Endothelial cell (in vitro differentiated cells): ENCODE data around the gene TNNI3K. TPM values are rescaled to one million over a fixed set of nuclear protein-coding genes. Genes with fewer than 3 reads are reported as not detected.
A peak's percentile ranks its signal among the peaks of the same experiment; 100 is the strongest.

Experiments used
- DNase-seq: peaks from one replicate; pipeline ENCODE4 v3.0.0; 2021; ENCODE audit warnings: low spot score
- H3K27ac Mint-ChIP-seq: one replicate; pipeline ENCODE4 v1.8.0; 2021; ENCODE audit warnings: mixed read lengths, inconsistent platforms; ENCODE audit not compliant: unreplicated experiment
- H3K27me3 Mint-ChIP-seq: one replicate; pipeline ENCODE4 v1.8.0; 2021; ENCODE audit warnings: mild to moderate bottlenecking, moderate library complexity, mixed read lengths, inconsistent platforms; ENCODE audit not compliant: unreplicated experiment
- H3K36me3 Mint-ChIP-seq: one replicate; pipeline ENCODE4 v1.8.0; 2021; ENCODE audit warnings: mild to moderate bottlenecking, low read depth, mixed read lengths, inconsistent platforms; ENCODE audit not compliant: unreplicated experiment
- H3K4me1 Mint-ChIP-seq: one replicate; pipeline ENCODE4 v1.8.0; 2021; ENCODE audit warnings: mild to moderate bottlenecking, mixed read lengths, inconsistent platforms; ENCODE audit not compliant: unreplicated experiment
- H3K4me3 Mint-ChIP-seq: one replicate; pipeline ENCODE4 v1.8.0; 2021; ENCODE audit warnings: mild to moderate bottlenecking, mixed read lengths, inconsistent platforms; ENCODE audit not compliant: unreplicated experiment
- H3K9me3 Mint-ChIP-seq: one replicate; pipeline ENCODE4 v1.8.0; 2021; ENCODE audit warnings: mixed read lengths, inconsistent platforms; ENCODE audit not compliant: unreplicated experiment
- total RNA-seq: library from RNA; stranded (reverse); fragmentation: NEBNext Ultra II Directional; extraction: Animal tissue kit (Norgen Biotek cat#: 25700); gene quantifications from one replicate; pipeline ENCODE4 v1.2.1, GENCODE V29; 2021; ENCODE audit not compliant: unreplicated experiment
- TF ChIP-seq, protein P1 (sequence below): fragments of 200-600 bp; sonication (generic); IDR thresholded peaks from one replicate; pipeline ENCODE4 v1.5.0; 2021; ENCODE audit warnings: antibody characterized with exemption; ENCODE audit not compliant: unreplicated experiment

TNNI3K gene
- total RNA-seq, 1 donor from 2014 or later: not detected

DNA sequence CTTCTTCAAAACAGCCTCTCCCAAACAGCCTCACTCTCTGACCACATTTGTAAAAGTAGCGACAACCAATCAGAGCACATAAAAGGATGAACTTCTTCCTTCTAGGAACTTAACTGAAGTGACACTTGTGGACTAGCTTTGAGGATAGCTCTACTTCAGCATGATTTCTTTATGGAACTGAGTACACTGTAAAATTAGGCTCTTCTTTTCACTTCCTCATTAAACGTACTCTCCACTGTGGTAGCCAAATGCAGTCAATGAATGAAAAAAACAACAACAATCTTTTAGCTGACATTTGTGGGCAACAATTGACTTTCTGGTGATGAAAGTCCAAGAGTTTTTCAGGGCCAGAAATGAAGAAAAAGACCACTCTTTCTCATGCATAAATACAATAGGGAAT is 267.7 kb downstream of the TNNI3K start:
- H3K4me1 Mint-ChIP-seq: no peaks in the 10 kb centered on the region

DNA sequence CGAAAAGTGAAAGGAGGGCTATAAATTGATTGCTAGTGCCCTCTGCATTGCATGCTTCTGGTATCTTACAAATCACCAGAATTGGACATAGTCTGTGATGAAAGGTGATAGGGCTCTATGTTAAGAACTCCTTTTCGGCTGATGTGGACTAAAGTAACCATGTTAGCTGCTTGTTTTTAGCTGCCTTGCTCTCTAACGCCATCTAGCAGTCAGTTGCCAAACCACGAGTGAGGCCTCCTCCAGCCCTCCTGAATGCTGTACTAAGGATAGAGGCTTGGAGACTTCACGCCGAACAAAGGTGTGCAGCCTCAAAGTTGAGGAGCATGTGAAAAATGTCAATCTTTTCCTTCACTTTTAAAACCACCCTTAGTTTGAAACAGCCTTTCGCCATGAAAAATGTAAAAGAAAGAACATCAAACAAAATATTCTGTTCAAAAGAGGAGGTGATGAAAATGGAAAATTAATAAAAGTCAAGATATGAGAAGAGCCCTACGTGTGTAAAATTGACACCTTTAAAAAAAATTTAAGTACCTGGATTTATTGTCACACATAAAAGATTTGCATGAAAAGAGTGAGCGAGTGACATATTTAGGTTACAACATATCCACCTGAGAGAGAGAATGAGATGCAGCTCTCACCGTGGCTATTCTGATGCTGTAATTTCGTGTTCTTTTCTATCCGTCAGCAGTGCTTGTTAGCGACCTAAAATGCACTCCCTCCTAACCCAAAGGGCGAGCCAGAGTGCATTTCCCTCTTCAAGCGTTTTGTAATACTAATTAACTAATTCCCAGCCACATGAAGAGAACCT is 269.1 kb downstream of the TNNI3K start:
- H3K36me3 Mint-ChIP-seq: no peaks in the 10 kb centered on the region
- H3K9me3 Mint-ChIP-seq: no peaks in the 10 kb centered on the region
- H3K4me3 Mint-ChIP-seq: no peak overlapping the region
- no peaks in the 10 kb centered on the region for H3K27me3 Mint-ChIP-seq
- H3K4me1 Mint-ChIP-seq: no peaks in the 10 kb centered on the region
- no peak overlapping the region for H3K27ac Mint-ChIP-seq
- peak; percentile 76 for DNase-seq
- TF ChIP-seq, protein P1, sequence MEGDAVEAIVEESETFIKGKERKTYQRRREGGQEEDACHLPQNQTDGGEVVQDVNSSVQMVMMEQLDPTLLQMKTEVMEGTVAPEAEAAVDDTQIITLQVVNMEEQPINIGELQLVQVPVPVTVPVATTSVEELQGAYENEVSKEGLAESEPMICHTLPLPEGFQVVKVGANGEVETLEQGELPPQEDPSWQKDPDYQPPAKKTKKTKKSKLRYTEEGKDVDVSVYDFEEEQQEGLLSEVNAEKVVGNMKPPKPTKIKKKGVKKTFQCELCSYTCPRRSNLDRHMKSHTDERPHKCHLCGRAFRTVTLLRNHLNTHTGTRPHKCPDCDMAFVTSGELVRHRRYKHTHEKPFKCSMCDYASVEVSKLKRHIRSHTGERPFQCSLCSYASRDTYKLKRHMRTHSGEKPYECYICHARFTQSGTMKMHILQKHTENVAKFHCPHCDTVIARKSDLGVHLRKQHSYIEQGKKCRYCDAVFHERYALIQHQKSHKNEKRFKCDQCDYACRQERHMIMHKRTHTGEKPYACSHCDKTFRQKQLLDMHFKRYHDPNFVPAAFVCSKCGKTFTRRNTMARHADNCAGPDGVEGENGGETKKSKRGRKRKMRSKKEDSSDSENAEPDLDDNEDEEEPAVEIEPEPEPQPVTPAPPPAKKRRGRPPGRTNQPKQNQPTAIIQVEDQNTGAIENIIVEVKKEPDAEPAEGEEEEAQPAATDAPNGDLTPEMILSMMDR: peak; percentile 52

More for the DNA sequence above, 267.7 kb downstream of the TNNI3K start:
- Mint-ChIP-seq H3K27me3 (no peaks in the 10 kb centered on the region), H3K27ac (no peak overlapping the region), H3K36me3 (no peaks in the 10 kb centered on the region), H3K9me3 (no peaks in the 10 kb centered on the region), H3K4me3 (no peak overlapping the region)
- TF ChIP-seq, protein P1: no peak
- no peak for DNase-seq

DNA sequence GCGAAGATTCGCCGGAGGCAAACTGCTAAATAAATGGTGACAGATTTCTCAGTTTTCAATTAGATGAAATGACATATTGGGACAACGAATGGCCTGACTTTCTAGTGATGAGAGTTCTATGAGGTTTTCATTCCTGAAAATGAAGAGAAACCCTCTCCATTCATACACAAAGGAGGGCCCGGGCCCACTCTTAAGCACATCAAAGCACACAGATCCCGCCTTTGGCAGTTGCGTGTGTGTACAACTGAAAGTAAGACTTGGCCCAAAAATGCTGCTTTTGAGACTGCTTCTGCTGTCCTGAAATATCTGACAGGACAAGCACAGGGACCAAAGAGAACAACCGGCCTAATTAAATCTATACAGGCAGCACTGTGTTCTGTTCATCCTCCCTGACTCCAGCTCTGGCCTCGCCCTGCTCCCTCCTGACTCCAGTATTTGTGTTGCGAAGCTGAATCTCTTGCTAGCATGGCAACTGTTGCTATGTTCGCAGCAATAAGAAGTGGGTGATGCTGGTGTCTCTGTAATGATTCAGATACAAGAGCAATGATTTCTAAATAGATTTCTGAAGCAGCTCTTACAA is 269.8 kb downstream of the TNNI3K start:
- Mint-ChIP-seq H3K36me3 (no peaks in the 10 kb centered on the region), H3K27me3 (no peaks in the 10 kb centered on the region), H3K4me1 (no peaks in the 10 kb centered on the region), H3K9me3 (no peaks in the 10 kb centered on the region), H3K4me3 (no peak overlapping the region), H3K27ac (no peak overlapping the region)
- TF ChIP-seq, protein P1: no peak
- no peak for DNase-seq

DNA sequence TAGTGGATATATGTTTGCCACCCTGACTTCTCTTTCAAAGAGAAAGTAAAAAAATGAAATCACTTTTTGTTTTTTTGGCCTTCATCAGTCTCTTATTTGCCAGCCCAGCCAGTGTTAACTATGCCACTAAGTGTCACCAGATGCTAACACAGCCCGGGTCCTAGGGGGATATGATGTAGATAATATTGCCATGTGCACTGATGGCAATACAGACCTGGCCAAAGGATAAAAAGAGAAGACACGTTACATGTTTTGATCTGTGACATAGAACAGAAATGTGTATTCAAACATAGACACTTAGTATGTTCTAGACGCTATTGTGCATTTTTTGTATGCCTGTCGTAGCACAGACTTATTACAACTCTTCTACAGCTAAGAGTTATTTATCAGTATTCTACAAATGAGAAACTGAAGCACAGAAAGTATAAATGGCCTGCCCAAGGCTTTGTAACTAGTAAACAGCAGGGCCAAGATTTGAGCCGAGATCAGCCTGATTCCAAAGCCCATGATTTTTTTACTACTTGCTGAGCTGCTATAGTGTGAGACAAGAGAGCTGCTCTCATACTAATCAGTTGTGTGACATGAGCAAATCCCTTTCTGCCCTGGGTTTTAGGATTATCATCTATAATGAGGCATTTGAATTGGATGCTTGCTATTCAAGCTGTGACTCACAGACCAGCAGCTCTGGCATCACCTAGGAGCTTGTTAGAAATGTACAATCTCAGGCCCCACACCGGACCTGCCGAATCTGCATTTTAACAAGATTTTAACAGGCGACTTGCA is 270.9 kb downstream of the TNNI3K start:
- no peak overlapping the region for H3K4me3 Mint-ChIP-seq

More for the DNA sequence above, 270.9 kb downstream of the TNNI3K start:
- Mint-ChIP-seq H3K27ac (no peak overlapping the region), H3K9me3 (no peaks in the 10 kb centered on the region), H3K4me1 (no peaks in the 10 kb centered on the region), H3K36me3 (no peaks in the 10 kb centered on the region), H3K27me3 (no peaks in the 10 kb centered on the region)
- no peak for DNase-seq
- TF ChIP-seq, protein P1: no peak
